ENCODE data around the gene CRYBB2. TPM values are rescaled to one million over a fixed set of nuclear protein-coding genes. Genes with fewer than 3 reads are reported as not detected.

Gene CRYBB2
- total RNA-seq, 1 donor from 2014 or later: not detected

GRCh38 chr22:25193130-25193529 lies 26.3 kb upstream of the CRYBB2 start:
- Mint-ChIP-seq H3K36me3 (ENCODE audit: low read depth) (no peaks in the 10 kb centered on the region), H3K4me1 (no peaks in the 10 kb centered on the region), H3K4me3 (no peak overlapping the region), H3K27me3 (peaks cover 2% of the 10 kb centered on the region), H3K27ac (no peak overlapping the region), H3K9me3 (no peaks in the 10 kb centered on the region)
- POLR2A ChIA-PET: no interaction called here
- CTCF ChIA-PET: no interaction called here
- intact Hi-C loops (cut with micrococcal nuclease): no loop called here
- no peak for TF ChIP-seq CTCF (IDR thresholded peaks at IDR 0.05)
- ATAC-seq (ENCODE audit: low read depth): no peak
- no peak for DNase-seq

GRCh38 chr22:25193548-25193947 lies 25.9 kb upstream of the CRYBB2 start:
- intact Hi-C loops (cut with micrococcal nuclease): no loop called here
- Mint-ChIP-seq H3K27me3 (peaks cover 2% of the 10 kb centered on the region), H3K27ac (no peak overlapping the region), H3K4me3 (no peak overlapping the region), H3K4me1 (no peaks in the 10 kb centered on the region), H3K9me3 (no peaks in the 10 kb centered on the region), H3K36me3 (ENCODE audit: low read depth) (no peaks in the 10 kb centered on the region)
- no peak for ATAC-seq (ENCODE audit: low read depth)
- ChIA-PET POLR2A (no interaction called here), CTCF (no interaction called here)
- DNase-seq: no peak
- TF ChIP-seq CTCF (IDR thresholded peaks at IDR 0.05): no peak

- POLR2A ChIA-PET: no interaction called here
- Mint-ChIP-seq H3K27ac (no peak overlapping the region), H3K4me3 (no peak overlapping the region)
These were observed 23.1 kb upstream of the CRYBB2 start for GRCh38 chr22:25196326-25196725.

GRCh38 chr22:25197340-25197739 lies 22.1 kb upstream of the CRYBB2 start:
- no peaks in the 10 kb centered on the region for H3K4me1 Mint-ChIP-seq
- ChIA-PET POLR2A (no interaction called here), CTCF (no interaction called here)
- no peaks in the 10 kb centered on the region for H3K36me3 Mint-ChIP-seq (ENCODE audit: low read depth)
- H3K9me3 Mint-ChIP-seq: no peaks in the 10 kb centered on the region
- intact Hi-C loops (cut with micrococcal nuclease): no loop called here
- H3K4me3 Mint-ChIP-seq: no peak overlapping the region
- no peak for ATAC-seq (ENCODE audit: low read depth)
- H3K27me3 Mint-ChIP-seq: peaks cover 3% of the 10 kb centered on the region
- H3K27ac Mint-ChIP-seq: no peak overlapping the region
- no peak for DNase-seq
- no peak for TF ChIP-seq CTCF (IDR thresholded peaks at IDR 0.05)

More at GRCh38 chr22:25196326-25196725, 23.1 kb upstream of the CRYBB2 start:
- intact Hi-C loops (cut with micrococcal nuclease): no loop called here
- H3K9me3 Mint-ChIP-seq: no peaks in the 10 kb centered on the region
- H3K27me3 Mint-ChIP-seq: peaks cover 1% of the 10 kb centered on the region
- DNase-seq (no peak), ATAC-seq (ENCODE audit: low read depth) (no peak)
- H3K4me1 Mint-ChIP-seq: no peaks in the 10 kb centered on the region
- CTCF ChIA-PET: no interaction called here
- no peaks in the 10 kb centered on the region for H3K36me3 Mint-ChIP-seq (ENCODE audit: low read depth)
- TF ChIP-seq CTCF (IDR thresholded peaks at IDR 0.05): no peak

- POLR2A ChIA-PET: no interaction called here
- no peak for TF ChIP-seq CTCF (IDR thresholded peaks at IDR 0.05)
- peaks cover 4% of the 10 kb centered on the region for H3K27me3 Mint-ChIP-seq
- H3K36me3 Mint-ChIP-seq (ENCODE audit: low read depth): no peaks in the 10 kb centered on the region
- intact Hi-C loops (cut with micrococcal nuclease): no loop called here
- ATAC-seq (ENCODE audit: low read depth) (no peak), DNase-seq (no peak)
- no peak within 1 kb of the TSS for H3K27ac Mint-ChIP-seq
- H3K4me3 Mint-ChIP-seq: no peak within 1 kb of the TSS
- no peaks in the 10 kb centered on the region for H3K4me1 Mint-ChIP-seq
- no peaks in the 10 kb centered on the region for H3K9me3 Mint-ChIP-seq
- CTCF ChIA-PET: interaction anchor here (0.6 kb wide), 1 partner anchor 311 kb away, joined by 3 read pairs; no protein-coding TSS in a partner anchor
These were observed 19.5 kb upstream of the CRYBB2 start, which contains the start of gene CRYBB3 for GRCh38 chr22:25199731-25200520. Gene CRYBB3, plus strand, starts transcription at chr22:25199858. Its CDS starts 1,539 bp downstream, at chr22:25201397.

All from activated B cell treated with CpG ODN at 0.5 μM for 24 hours (primary cell).